Ovary (tissue), 3 donors: ENCODE measurements around the gene QRSL1.

Source experiments
- POLR2A ChIP-seq: fragments of 450-650 bp; IDR thresholded peaks from one replicate; pipeline ENCODE4 v1.6.1; 2017; ENCODE audit warnings: antibody characterized with exemption, mild to moderate bottlenecking, moderate library complexity
- TF ChIP-seq, protein P1 (sequence below), 3 donors: fragments of 450-650 bp in 2 of 3; fragments of 200-600 bp in 1 of 3; IDR thresholded peaks; one replicate each; pipeline versions ENCODE4 v1.5.1 to v1.8.0; 2016 to 2022; ENCODE audit warnings: antibody characterized with exemption in 3 of 3, mild to moderate bottlenecking in 1 of 3
- donor health status: DM: no; HTN: no; CAD: no.

DNA sequence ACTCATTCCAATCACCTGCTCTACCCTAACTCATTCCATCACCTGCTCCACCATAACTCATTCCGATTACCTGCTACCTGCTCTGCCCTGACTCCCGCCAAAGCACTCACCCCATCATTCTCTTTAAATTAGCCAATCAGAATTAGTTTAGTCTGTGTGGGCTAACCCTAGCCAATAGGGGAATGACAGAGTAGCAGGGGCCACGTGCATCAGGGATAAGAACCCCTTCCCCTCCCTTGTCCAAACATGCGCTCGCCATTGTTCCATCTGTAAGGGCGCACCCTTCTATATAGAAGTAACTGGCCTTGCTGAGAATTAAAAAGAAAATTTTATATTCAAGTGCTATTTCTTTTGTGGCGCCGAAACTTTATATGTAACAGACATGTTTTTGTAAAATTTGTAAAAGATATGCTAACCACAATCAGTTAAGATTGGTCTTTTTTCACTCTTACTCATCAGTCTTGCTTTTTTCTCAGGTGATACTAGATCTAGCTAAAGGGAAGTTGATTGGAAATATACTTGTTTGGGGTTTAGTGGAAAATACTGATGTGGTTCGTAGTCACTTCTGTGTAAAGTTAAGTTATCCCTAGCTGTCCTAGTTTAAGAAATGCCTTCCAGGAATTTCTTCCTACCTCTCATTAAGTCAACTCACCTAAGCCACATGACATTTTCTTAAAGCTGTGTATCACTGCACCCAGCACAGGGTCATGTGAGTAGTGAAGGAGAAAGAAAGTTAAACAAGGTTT, 16.5 kb upstream of the QRSL1 start:
- TF ChIP-seq, protein P1, sequence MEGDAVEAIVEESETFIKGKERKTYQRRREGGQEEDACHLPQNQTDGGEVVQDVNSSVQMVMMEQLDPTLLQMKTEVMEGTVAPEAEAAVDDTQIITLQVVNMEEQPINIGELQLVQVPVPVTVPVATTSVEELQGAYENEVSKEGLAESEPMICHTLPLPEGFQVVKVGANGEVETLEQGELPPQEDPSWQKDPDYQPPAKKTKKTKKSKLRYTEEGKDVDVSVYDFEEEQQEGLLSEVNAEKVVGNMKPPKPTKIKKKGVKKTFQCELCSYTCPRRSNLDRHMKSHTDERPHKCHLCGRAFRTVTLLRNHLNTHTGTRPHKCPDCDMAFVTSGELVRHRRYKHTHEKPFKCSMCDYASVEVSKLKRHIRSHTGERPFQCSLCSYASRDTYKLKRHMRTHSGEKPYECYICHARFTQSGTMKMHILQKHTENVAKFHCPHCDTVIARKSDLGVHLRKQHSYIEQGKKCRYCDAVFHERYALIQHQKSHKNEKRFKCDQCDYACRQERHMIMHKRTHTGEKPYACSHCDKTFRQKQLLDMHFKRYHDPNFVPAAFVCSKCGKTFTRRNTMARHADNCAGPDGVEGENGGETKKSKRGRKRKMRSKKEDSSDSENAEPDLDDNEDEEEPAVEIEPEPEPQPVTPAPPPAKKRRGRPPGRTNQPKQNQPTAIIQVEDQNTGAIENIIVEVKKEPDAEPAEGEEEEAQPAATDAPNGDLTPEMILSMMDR (IDR thresholded peaks at IDR 0.05) = no peak
- TF ChIP-seq POLR2A = no peak
